Glutamatergic neuron (in vitro differentiated cells): ENCODE results near the gene BBS1. TPM values are rescaled to one million over a fixed set of nuclear protein-coding genes. Genes with fewer than 3 reads are reported as not detected.

Experiments used
- DNase-seq: peaks from one replicate; pipeline ENCODE4 v3.0.0; 2022
- H3K27ac Mint-ChIP-seq: one replicate; pipeline ENCODE4 v1.8.0; 2020; ENCODE audit warnings: mild to moderate bottlenecking, mixed read lengths, inconsistent platforms; ENCODE audit not compliant: unreplicated experiment
- H3K27me3 Mint-ChIP-seq: one replicate; pipeline ENCODE4 v1.8.0; 2020; ENCODE audit warnings: mild to moderate bottlenecking, moderate library complexity, mixed read lengths, inconsistent platforms; ENCODE audit not compliant: unreplicated experiment
- H3K36me3 Mint-ChIP-seq: one replicate; pipeline ENCODE4 v1.8.0; 2020; ENCODE audit warnings: mild to moderate bottlenecking, mixed read lengths, inconsistent platforms; ENCODE audit not compliant: unreplicated experiment
- H3K4me1 Mint-ChIP-seq: one replicate; pipeline ENCODE4 v1.8.0; 2020; ENCODE audit warnings: mild to moderate bottlenecking, low read depth, mixed read lengths, inconsistent platforms; ENCODE audit not compliant: unreplicated experiment
- H3K4me3 Mint-ChIP-seq: one replicate; pipeline ENCODE4 v1.8.0; 2020; ENCODE audit warnings: mild to moderate bottlenecking, mixed read lengths, inconsistent platforms; ENCODE audit not compliant: unreplicated experiment
- H3K9me3 Mint-ChIP-seq: one replicate; pipeline ENCODE4 v1.8.0; 2020; ENCODE audit warnings: mild to moderate bottlenecking, moderate library complexity, mixed read lengths, inconsistent platforms; ENCODE audit not compliant: unreplicated experiment
- total RNA-seq: library from RNA; stranded (reverse); fragmentation: NEBNext Ultra II Directional; extraction: Animal tissue kit (Norgen Biotek cat#: 25700); gene quantifications from one replicate; pipeline ENCODE4 v1.2.1, GENCODE V29; 2021; ENCODE audit not compliant: unreplicated experiment
- TF ChIP-seq, protein P1 (sequence below): fragments of 200-600 bp; sonication (generic); IDR thresholded peaks from one replicate; pipeline ENCODE4 v1.5.0; 2021; ENCODE audit not compliant: partially characterized antibody, unreplicated experiment

Gene BBS1
- total RNA-seq, 1 donor from 2014 or later, result 37.3 TPM

- Mint-ChIP-seq H3K27me3 (peaks cover 12% of the 10 kb centered on the region), H3K9me3 (peaks cover 5% of the 10 kb centered on the region), H3K4me1 (peaks cover 18% of the 10 kb centered on the region), H3K27ac (no peak overlapping the region), H3K36me3 (no peaks in the 10 kb centered on the region), H3K4me3 (no peak overlapping the region)
- DNase-seq, result no peak
- TF ChIP-seq, protein P1, sequence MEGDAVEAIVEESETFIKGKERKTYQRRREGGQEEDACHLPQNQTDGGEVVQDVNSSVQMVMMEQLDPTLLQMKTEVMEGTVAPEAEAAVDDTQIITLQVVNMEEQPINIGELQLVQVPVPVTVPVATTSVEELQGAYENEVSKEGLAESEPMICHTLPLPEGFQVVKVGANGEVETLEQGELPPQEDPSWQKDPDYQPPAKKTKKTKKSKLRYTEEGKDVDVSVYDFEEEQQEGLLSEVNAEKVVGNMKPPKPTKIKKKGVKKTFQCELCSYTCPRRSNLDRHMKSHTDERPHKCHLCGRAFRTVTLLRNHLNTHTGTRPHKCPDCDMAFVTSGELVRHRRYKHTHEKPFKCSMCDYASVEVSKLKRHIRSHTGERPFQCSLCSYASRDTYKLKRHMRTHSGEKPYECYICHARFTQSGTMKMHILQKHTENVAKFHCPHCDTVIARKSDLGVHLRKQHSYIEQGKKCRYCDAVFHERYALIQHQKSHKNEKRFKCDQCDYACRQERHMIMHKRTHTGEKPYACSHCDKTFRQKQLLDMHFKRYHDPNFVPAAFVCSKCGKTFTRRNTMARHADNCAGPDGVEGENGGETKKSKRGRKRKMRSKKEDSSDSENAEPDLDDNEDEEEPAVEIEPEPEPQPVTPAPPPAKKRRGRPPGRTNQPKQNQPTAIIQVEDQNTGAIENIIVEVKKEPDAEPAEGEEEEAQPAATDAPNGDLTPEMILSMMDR, result no peak
Observed at GRCh38 chr11:66473167-66473566, 37.3 kb upstream of the BBS1 start.

DNA sequence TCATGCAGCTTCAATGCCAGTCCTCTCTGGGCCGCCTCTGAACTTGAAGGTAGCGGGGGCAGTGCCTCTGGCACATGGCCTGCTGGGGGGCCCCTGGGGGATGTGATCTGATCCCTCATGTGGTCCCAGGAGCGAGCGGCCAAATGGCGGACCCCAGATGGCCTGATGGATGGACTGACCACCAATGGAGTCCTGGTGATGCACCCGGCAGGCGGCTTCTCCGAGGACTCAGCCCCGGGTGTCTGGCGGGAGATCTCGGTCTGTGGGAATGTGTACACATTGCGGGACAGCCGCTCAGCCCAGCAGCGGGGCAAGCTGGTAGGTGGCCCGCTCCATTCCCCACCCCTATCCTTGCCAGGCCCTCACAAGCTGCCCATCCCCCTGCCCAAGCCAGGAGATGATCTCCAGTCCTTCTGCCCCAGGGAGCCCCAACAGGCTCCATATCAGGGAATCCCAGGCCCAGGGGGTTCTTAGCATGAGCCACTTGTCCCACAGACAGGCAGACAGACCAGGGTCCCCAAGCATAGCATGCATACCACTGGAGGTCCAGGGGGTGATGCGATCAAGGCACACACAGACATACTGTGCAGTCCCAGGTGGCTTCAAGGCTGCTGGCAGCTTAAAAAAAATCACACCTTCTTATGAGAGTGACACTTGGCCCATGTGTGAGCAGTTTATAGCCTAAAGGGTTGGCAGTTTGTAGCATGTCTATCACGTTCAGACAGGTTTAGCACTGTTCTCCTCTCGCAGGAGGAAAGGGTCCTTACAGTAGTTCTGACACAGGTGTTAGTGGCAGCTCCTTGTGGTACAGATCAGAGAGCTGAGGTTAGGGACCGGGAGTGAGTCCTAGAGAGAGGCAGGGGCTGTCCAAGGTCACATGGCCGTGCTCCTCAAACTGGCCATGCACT, 36.6 kb upstream of the BBS1 start:
- peak overlapping the region; percentile 59 for H3K27ac Mint-ChIP-seq
- peaks cover 3% of the 10 kb centered on the region for H3K9me3 Mint-ChIP-seq
- peaks cover 14% of the 10 kb centered on the region for H3K27me3 Mint-ChIP-seq
- H3K4me1 Mint-ChIP-seq, result peaks cover 17% of the 10 kb centered on the region
- no peak overlapping the region for H3K4me3 Mint-ChIP-seq
- TF ChIP-seq, protein P1, result no peak
- no peak for DNase-seq
- H3K36me3 Mint-ChIP-seq, result no peaks in the 10 kb centered on the region

- DNase-seq, result no peak
- Mint-ChIP-seq H3K9me3 (no peaks in the 10 kb centered on the region), H3K4me1 (peaks cover 10% of the 10 kb centered on the region), H3K27ac (no peak overlapping the region), H3K36me3 (no peaks in the 10 kb centered on the region), H3K4me3 (no peak overlapping the region), H3K27me3 (peaks cover 17% of the 10 kb centered on the region)
- TF ChIP-seq, protein P1, result no peak
Observed at GRCh38 chr11:66475349-66476172, 34.9 kb upstream of the BBS1 start.

- Mint-ChIP-seq H3K4me1 (peaks cover 10% of the 10 kb centered on the region), H3K27me3 (peaks cover 16% of the 10 kb centered on the region), H3K36me3 (no peaks in the 10 kb centered on the region), H3K27ac (no peak overlapping the region), H3K9me3 (peaks cover 3% of the 10 kb centered on the region), H3K4me3 (peak overlapping the region; percentile 59)
- DNase-seq, result no peak
- TF ChIP-seq, protein P1, result no peak
Observed at GRCh38 chr11:66476173-66476840, 34.1 kb upstream of the BBS1 start.
